ENCODE data around the gene FCMR.

DNA sequence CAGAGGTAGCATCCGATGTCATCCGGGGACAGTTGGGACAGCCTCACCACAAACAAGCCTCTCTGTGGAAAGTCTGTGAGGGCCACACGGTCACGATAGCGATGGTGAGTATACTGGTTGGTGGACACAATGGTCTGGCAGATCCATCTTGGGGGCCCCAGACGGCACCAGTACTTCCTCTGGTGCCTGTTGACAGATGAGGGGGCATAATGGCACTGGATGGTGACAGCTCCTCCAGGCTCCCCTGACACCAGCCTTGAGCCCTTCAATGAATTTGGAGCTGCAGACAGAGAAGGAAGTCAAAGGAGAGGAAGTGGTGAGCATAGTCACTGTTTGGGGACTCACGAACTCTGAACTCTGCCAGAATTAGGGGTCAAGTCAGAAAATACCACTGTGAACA, 40.5 kb upstream of the FCMR start:
- TF ChIP-seq, protein P1, sequence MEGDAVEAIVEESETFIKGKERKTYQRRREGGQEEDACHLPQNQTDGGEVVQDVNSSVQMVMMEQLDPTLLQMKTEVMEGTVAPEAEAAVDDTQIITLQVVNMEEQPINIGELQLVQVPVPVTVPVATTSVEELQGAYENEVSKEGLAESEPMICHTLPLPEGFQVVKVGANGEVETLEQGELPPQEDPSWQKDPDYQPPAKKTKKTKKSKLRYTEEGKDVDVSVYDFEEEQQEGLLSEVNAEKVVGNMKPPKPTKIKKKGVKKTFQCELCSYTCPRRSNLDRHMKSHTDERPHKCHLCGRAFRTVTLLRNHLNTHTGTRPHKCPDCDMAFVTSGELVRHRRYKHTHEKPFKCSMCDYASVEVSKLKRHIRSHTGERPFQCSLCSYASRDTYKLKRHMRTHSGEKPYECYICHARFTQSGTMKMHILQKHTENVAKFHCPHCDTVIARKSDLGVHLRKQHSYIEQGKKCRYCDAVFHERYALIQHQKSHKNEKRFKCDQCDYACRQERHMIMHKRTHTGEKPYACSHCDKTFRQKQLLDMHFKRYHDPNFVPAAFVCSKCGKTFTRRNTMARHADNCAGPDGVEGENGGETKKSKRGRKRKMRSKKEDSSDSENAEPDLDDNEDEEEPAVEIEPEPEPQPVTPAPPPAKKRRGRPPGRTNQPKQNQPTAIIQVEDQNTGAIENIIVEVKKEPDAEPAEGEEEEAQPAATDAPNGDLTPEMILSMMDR (IDR thresholded peaks at IDR 0.05; ENCODE audit: low read length): no peak
- TF ChIP-seq EZH2 (IDR thresholded peaks at IDR 0.05; ENCODE audit: borderline replicate concordance, low read length): no peak

Measured in OCI-LY1 (cell line).